Stimulated activated CD8-positive, alpha-beta memory T cell treated with anti-CD3 and anti-CD28 coated beads, Interleukin-7, amount 100 ng/mL, for 24 hours (primary cell): ENCODE measurements around the gene GRM1.

ENCODE experiments used
- DNase-seq: peaks from one replicate; pipeline ENCODE4 v3.0.0-alpha.2; 2020; ENCODE audit warnings: low read depth

Gene GRM1

DNA sequence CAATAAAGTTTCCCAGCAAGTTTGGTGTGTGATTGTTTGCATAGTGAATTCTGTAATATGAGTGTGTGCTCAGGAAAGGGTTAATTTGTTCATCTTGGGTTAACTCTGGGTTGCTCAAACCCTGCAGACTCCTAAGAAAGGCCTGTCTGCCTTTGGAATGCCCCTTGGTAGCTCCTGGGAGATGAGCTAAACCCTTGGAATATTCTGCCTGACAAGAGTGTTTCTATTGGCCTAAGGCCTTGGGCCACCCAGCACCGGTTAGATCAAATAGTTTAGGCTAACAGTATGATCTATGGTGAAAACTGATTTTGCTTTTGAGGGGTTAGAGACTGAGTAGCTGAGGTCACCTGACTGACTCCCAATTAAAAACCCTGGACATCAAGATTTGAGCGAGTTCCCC is 248.3 kb downstream of the GRM1 start:
- DNase-seq, result no peak

DNA sequence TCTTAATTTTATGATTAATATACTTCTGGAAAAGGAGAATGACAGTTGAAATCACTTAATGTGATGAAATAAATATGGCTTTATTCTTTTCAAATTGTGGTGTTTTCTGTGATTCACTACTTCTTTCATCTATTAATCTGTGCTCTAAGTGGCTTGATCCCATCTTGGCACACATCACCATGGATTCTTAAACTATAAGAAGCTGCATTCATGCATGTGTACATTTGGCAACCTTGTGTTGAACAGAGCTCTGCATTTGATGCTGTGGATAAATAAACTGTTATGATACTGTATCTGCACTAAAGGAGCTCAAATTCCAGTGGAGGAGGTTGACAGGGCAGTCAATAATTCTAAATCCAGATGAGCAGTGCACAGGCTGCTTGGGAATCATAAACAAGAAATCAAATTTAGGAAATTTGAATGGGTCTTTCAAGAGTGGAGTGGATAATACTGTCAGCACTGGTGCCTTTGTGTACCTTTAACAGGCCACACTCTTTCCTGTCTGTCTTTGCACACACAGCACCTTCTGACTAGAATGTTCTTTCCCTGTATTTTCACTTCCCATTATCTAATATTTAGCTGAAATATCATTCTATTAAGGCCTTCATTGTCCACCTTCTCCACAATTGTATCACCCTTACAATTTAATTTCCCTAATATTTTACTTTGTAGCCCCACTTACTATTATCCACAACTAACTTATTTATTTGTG is 252.9 kb downstream of the GRM1 start:
- DNase-seq, result no peak

DNA sequence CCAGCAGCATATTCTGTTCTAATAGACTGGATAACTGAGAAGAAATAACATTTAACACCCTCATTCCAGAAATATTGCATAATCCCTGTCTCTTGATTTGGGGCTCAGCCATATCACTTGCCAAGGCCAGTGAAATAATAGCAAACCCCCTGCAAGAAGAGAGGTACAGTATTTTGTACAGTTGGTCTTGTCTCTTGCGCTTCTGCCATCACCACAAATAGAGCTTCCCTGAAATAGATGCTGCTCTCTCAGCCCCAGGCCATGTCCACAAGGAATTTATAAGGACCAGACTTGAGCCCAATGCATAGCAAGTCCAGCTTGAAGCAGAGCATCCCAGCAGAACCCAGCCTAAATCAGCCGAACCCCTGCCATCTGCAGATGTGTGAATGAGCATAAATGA is 254.0 kb downstream of the GRM1 start:
- DNase-seq, result no peak

DNA sequence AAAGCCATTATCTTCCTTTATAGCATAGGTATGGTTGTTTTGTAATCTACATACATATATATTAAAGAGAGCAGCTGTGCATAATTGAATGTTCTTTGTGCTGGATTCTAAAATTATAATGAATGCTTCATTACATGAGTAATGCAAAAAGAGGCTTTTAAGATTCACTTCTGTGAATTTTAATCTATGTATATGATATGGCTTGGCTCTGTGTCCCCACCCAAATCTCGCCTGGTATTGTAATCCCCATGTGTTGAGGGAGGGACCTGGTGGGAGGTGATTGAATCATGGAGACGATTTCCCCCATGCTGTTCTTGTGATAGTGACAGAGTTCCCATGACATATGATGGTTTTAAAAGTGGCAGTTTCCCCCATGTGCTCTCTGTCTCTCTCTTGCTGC is 255.4 kb downstream of the GRM1 start:
- no peak for DNase-seq

DNA sequence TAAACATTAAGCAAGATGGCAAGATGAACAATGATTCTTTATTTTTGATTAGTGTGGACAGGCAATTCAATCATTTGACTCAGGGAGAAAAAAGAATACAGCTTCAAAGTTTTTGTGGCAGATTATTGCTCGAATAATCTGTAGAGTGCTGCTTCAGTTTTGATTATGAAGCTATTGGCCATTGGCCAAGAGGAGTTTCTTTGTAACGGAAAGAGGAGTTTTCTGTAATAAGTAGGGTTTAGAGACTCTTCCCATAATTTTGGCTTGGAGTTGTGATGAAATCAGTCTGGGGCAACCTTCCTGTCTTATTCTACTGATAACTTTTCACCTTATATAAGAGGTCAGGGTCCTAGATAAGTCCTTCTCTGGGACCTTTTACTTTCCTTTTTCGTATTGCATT is 258.1 kb downstream of the GRM1 start:
- no peak for DNase-seq

DNA sequence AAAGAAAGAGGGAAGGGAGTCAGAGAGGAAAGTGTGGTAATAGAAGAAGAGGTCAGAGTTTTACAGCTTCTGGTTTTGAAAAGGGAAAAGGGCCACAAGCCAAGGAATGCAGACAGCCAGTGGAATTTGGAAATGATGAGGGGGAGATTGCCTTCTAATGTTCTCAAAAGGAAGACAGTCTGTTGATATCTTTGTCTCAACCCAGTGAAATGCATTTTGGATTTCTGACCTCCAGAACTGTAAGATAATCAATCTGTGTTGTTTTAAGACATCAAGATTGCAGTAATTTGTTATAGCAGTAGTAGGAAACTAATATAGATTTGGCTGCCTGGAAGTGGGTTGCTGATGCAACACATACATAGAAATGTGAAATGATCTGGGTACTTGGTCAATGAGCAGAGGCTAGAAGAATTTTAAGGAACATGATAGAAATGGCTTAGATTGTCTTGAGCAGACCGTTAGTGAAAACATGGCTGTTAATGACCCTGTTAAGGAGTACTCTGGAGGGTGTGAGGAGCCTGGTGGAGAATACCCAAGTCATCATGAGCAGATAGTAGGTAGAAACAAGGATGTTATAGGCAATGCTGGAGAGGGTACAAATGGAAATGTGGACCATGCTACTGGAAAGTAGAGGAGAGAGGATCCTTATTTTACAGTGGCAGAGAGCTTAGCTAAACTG is 259.0 kb downstream of the GRM1 start:
- DNase-seq, result no peak

DNA sequence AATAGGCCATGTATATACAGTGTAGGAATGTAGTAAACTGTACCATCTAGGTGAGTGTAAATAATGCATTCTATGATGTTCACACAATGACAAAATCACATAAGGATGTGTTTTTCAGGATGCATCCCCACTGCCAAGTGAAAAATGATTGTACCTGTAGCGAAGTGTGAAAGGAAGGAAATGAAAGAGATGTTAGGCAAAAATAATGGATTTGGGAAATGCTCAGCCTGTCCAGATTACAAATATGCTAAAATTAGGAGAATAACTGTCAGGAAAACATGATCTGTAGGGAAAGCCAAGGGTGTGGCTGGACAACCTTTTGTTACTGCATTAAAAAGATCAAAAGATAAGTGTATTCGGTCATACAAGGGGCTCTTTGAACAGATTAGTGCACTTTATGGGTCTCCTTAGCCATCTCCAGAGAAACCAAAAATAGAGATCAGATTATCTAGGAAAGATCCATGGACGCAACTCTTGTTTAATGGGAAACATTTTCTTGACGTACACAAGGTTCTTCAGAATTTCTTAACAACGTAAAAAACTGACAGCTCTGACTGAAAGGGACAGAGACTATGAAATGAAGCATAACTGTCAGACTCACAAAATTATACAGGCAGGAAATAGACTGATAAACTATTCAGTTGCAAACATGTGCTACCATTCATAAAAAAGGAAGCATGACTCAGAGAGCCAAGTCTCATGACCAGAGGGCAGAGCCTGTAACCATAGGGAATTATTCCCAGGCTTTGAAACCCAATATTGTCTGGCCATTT is 261.1 kb downstream of the GRM1 start:
- no peak for DNase-seq

DNA sequence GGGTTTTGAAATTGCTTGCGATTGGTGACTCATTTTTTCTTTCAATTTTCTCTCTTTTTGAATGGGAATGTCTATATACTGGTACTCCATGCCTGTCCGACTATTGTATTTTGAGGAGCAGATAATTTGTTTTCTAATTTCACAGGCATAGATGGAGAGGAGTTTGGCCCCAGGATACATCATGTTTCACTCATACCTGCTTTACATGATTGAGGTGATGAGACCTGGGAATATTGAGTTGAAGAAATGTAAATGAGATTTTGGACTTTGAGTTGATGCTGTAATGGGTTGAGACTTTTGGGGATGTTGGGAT is 261.7 kb downstream of the GRM1 start:
- no peak for DNase-seq

DNA sequence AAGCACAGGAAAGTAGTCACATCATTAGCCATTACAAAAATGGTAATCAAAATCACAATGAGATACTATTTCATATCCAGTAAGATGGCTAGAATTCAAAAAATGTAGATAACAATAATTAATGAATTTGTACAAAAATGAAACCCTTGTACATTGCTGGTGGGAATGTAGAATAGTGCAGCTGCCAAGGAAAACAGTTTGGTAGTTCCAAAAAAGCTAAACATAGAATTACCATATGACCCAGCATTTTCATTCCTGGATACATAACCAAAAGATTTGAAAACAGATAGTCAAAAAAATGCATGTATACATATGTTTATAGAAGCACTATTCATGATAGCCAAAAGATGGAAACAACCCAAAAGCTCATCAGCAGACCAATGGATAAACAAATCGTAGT is 263.6 kb downstream of the GRM1 start:
- no peak for DNase-seq

DNA sequence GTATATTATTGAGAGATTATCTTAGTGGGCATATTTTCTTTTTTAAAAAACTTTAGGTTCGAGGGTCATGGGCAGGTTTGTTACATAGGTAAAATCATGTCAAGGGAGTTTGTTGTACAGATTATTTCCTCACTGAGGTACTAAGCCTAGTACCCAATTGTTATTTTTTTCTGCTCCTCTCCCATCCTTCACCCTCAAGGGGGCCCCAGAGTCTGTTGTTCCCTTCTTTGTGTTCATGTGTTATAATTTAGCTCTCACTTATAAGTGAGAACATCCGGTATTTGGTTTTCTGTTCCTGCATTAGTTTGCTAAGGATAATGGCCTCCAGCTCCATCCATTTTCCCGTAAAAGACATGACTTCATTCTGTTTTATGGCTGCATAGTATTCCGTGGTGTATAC is 266.8 kb downstream of the GRM1 start:
- DNase-seq, result no peak

DNA sequence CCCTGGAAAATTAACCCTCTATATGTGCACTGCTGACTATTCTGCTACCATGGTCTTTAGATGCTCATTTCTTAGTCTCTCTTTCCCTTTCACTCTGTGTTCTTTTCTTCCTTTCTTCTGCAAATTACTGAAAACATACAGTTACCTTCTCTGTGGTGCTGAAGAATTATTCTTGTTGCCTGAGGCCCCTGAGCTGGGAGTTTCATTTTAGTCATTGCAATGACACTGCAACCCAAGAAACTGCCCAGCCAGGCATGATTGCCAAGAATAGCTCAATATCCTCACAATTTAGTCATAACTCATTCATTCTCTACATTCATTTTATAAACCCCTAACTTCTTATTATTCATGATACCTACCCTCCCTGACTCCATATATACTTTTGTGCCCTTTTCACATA is 269.0 kb downstream of the GRM1 start:
- no peak for DNase-seq

DNA sequence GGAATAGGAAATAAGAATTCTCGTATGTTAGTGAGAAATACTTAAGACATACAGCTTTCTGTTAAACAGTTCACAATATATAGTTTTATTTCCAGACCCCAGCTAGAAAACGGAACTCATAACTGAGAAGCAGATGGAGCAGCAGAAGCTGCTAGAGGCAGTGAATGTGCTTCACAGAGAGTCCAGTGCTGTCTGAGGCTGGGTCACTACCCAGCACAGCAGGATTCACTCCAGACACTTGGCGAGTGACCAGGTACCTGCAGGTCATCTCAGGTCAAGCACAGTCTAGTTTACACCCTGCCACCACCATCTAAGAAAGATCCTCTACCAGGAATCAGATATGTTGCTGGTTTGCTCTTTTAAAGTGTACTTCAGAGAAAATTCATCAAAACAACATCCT is 271.7 kb downstream of the GRM1 start:
- no peak for DNase-seq

DNA sequence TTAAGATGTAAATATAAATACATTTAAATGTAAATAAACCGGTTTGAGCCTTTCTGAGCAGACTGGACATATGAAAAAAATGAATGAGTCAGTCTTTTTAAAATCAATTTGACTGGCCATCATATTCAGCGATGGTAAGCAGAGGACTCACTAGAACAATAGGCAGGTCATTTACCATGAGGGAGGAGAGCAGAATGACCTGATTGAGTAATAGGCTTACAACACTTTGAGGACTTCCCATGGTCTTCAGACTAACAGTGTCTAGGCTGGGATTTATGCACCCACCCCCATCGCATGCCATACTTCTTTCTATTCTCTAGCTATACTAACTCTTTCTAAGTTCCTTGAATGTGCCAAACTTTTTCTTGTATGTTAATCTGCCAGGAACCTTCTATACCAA is 272.9 kb downstream of the GRM1 start:
- no peak for DNase-seq

DNA sequence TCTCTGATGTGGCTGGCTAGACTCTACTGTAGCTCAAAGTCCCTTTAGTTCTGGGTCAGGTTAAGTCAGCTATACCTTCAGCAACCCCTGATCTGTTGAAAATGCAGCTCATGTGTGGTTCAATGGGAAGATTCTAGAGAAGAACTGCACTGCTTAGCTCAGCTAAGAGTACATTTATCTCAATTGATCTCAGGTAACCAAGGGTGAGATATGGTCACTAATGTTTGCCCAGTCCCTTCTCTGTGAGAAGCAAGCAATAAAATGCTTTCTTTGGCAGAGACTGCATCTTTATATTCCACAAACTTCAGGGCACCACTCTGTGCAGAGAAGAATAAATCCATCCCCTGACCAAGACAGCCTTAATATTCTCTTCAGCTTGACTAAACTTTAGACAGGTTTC is 274.1 kb downstream of the GRM1 start:
- DNase-seq, result no peak

DNA sequence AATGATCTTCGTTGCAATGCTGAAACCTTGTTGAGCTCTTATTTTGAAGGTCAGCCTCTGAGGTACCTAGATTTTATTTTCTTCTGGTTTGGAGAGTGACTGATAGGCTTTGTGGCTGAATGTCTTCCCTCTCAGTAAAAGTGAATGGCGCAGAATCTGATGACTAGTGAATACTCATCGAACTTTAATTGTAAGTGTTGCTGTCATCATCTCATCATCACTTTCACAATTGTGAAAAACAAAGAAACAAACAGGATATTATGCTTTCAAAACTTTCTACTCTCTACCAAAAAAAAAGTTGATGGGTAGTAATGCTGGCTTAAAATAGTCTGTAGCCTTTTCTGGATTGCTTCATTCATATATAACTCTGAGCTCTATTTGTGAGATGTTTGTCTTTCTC is 275.3 kb downstream of the GRM1 start:
- no peak for DNase-seq

DNA sequence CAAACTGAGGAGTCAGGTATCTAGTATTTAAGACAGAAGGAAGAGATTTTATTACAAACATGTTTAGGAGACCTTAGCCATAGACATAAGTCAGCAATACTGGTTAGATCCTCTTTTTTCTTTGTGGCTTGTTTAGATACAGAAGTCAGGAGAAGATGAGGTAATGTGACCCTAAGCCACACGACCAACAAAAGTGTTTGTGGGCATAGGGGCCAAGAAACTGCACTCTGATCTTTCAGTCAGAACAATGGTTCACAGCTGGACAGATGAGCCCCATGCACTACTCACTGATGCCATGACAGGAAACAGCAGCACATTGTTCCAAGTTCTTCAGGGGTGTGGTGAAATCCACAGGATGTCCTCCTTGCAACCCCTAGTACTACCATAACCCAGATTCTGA is 276.2 kb downstream of the GRM1 start:
- DNase-seq, result no peak

DNA sequence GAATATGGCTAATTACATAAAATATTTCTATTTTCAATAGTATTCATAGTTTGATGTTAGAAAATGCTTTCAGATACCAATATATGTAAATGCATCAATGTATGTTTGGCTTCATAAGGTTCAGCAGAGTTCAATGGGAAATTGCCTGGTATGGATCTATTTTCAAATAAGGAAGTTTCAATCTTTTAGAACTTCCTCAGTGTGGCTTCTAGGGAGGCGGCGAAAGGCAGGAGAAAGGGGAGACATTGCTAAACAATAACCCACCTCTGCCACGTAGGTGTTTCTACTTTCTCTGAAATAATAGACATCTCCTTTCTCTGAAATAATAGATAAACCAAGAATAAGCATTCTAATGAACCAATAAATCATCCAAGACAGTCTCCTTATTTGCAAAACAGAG is 277.1 kb downstream of the GRM1 start:
- no peak for DNase-seq

DNA sequence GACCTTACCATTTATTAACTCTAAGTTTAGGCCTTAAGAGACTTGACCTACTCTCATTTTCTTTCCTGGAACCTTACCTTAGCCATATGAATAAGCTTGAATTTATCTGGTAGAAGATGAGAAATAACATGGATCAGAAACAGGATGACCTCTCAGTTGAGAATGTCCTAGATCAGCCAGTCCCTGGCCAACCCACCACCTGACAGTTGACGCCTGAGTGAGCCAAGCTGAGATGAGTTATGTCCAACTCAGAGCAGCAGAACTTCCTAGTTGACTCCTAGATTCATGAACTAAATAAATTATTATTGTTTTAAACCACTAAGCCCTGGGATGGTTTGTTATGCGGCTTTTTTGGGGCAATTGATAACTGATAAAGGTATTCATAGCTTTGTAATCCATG is 281.8 kb downstream of the GRM1 start:
- DNase-seq, result no peak

DNA sequence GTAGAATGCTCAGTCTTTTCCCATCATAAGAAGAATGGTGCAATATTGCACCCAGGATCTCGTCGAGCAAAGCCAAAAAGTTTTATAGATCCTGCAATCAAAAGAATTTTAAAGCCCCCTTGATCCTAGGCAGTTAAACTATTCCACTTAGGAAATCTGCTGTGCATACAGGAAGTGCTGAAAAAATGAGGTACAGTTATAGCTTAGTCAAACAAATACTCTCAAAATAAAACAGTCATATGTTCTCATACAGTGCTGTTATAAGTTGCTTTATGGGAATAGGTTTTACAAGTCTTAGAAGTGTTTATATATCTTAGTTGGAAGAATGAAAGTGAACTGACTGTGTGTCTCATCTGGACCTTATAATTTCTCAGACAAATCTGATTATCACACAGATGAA is 282.2 kb downstream of the GRM1 start:
- no peak for DNase-seq

DNA sequence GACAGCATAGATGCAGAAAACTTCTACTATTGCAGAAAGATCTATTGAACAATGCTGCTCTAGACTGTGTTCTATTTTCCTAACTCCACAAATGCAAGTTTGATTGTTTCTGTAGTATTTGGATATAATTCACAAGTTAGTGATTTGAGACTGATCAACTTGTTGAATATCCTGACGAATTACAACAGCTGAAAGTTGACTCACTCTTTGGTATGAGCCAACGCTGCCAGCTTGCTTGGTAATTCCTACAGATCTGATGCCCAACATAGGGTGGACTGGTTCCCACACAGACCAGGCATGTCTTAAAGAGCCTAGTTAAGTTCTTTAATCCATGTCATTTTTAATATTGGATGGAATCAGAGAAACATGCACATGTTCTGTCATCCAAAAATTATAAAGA is 283.7 kb downstream of the GRM1 start:
- no peak for DNase-seq

DNA sequence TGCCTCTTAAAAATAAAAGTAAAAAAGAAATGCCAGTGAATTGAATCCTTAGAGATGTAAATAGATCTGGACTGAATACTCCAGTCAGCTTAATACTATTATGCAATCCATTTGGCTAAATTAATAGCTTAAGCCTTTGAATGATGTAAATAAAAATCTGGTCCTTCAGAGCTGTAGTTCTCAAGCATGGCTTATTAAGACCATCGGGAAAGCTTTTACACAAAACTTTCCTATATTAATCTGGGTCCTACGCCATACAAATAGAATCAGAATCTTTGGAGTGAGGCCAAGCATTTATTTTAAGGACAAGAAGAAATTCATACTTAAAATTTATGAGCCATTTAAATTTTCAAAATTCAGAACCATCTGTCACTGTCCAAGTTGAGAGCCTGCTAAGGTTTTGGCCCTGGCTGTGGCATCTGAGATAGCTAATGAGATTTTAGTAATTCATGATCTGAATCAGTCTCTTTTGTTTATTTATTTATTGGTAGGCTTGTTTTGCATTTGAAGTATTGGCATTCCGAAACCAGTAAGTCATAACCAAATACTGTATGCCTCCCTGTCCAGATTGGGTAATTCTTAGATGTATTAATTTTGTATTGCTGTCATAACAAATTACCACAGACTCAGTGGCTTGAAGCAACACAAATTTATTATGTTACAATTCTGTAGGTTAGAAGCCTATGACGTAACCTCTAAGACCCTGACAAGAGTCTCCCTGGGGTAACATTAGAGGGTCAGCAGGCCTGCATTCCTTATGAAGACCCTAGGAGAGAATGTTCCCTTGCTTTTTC is 286.7 kb downstream of the GRM1 start:
- no peak for DNase-seq

DNA sequence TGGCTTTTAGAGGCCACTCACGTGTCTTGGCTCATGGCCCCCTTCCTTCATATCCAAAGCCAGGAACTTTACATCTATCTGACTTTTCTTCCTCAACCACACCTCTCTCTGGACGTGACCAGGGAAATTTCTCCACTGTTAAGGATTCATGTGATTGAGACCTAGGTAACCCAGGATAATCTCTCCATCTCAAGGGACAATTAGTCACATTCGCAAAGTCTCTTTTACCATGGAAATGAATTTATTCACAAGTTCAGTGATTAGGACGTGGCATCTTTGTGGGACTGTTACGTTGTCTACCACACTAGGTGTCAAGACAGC is 287.3 kb downstream of the GRM1 start:
- DNase-seq, result no peak

DNA sequence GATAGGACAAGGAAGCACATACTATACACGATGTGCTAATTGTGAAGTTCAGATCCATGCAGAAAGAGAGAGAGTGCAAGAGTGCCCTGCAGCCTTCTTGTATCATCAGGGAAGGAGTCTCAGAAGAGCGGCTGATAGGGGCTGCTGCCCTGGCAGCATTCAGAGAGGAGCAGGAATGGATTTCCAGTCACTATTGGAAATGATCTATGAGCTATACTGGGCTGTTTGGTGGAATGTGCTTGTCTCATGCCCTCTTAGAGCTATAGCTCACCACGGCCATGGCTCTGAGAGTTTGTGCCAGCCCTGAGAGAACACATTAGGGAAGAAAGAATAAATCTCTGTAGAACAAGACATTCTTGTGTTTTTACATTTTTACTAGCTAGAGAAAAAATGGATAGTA is 302.2 kb downstream of the GRM1 start:
- no peak for DNase-seq
